Purkinje cell (primary cell): ENCODE results near the gene ZNF3. TPM values are rescaled to one million over a fixed set of nuclear protein-coding genes. Genes with fewer than 3 reads are reported as not detected.

ENCODE experiments used
- polyA plus RNA-seq: library from polyadenylated mRNA; unstranded; fragments of >200 nt; fragmentation: Nextera tagmentation; gene quantifications from 2 replicates; pipeline ENCODE4 v1.2.1, GENCODE V29; 2014

ZNF3 gene
- polyA plus RNA-seq: 3.4 and 4.4 TPM in 2 replicates

DNA sequence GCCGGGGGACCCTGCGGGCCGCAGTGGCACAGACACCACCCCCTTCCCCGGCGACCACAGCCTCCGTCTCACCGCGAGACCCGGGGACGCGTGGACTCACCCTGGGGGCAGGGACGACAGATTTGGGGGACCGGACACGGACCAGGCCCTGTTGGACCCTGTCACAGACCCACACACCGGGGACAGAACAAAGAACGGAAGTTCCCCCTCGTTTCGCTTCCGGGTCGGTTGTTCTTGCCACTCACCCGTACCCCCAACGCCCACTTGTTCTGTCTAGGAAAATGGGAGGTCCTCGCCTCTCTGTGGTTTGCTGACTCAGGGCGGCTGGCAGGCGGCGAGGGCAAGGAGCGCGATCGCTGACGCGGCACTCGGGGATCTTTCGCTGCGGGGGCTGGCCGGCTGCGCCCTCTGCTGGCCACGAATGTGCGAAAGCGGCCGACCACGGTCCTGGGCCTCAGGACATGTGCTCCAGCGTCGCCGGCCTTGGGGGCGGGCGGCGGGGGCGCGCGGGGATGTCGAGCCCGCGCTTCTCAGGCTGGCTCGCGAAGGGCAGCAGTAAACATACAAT, at the start of gene ZNF3:
ZNF3 (minus strand) TSS at position 189 of the 568 bp plus-strand sequence. CDS start 4,366 bp downstream, outside the sequence.

DNA sequence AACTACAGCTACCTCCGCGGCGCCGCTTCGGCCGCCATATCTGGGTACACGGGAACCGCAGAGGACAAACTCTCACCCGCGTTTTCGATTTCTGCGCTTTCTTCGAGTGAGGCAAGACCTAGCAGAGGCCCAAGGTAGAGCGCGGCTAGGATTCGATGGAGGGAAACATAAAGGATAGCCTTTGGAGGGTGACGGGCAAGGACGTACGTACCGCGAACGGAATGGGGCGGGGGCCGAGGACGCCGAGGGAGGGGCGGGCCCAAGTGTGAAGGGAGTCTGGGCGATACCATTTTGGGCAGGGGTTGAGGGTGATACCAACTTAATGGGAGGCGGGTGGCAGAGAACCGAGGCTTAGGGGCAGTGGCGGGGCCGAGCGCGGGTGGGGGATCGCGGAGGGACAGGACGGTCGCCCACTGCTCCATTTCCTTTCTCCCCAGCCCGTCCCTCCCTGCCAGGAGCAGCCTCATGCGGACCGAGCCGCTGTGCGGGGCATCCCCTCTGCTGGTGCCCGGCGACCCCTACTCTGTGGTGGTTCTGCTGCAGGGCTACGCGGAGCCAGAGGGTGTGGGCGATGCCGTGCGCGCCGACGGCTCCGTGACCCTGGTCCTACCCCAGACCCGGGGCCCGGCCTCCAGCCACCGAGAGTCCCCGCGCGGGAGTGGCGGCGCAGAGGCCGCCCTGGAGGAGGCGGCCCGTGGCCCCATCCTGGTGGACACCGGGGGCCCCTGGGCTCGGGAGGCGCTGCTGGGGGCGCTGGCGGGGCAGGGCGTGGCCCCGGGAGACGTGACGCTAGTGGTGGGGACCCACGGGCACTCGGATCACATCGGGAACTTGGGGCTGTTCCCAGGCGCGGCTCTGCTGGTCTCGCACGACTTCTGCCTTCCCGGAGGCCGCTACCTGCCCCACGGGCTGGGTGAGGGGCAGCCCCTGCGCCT, 45.7 kb upstream of the ZNF3 start, which contains the start of gene MBLAC1:
MBLAC1 (plus strand) TSS at position 37 of the 935 bp plus-strand sequence; CDS start at position 466, 429 bp downstream.

DNA sequence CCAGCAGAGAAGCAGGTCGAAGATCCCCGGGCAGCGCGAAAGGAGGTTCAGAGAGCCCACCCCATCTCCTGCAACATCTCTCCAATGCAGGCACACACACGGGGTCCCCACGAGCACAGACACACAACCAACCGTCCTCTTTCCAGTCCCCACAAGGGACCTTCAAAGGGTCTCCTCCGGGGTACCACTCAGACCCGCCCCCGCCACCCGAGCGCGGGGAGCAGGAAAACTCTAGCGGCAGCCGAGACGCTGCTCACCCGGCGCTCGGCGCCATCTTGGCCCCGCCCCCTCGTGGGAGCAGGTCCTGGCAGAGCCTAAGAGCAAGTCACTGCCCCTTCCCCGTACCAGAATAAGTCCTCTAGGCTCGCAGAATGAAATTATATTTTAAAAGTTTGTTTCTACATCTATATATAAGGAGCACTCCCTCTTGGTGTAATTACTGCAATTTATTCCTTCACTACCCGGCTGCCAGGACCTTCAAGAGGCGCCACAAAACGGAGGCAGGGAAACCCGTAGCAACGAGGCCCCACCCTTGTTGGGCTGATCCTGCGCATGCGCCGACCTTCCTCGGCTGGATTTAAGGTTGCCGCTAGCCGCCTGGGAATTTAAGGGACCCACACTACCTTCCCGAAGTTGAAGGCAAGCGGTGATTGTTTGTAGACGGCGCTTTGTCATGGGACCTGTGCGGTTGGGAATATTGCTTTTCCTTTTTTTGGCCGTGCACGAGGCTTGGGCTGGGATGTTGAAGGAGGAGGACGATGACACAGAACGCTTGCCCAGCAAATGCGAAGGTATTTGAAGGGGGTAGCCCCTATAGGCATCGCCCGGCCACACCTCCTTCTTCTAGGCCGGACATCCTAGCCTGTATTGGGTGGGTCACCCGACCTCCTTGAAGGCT, 37.8 kb upstream of the ZNF3 start, which contains the start of the genes CNPY4 and TAF6:
CNPY4 (plus strand) TSS at position 563 of the 898 bp plus-strand sequence; CDS start at position 674, 111 bp downstream.
TAF6 (minus strand) TSS at position 287 of the 898 bp plus-strand sequence. CDS start 5,149 bp downstream, outside the sequence.

DNA sequence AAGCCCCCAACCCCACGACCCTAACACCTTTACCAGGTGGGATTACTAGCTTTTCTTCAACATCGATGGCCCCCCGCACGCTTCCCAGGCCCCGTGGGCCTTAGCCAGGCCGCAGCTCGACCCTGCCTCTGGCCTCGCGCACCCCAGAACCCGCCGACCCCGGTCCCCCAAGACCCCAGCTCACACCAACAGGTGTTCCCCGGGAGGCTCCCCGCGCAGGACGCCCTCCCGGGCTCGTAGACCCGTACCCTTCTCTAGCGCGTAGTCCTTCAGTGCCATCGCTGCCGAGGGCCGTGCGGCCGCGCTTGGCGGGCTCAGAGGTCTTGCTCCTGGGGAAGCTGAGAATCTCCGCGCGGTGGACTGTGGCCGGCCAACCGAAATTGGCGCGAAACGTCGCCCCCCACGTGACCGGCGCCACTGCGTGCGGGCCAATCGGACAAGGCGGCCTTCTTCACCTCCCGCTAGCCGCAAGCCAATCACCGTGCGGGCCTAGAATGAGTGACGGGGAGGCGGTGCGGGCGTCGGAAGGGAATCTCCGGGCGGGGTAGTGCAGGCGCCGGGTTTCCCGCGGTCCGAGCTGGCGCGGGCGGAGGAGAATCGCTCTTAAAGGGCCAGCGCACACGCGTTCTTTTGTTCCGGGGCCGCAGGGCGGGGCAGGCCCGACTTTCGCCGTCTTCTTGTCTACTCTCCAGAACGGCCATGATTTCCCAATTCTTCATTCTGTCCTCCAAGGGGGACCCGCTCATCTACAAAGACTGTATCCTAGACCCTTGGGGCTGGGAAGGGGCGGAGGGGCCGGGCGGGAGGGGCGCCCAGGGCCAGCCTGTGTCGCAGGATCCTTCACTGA, 19.7 kb upstream of the ZNF3 start, which contains the start of the genes AP4M1 and MCM7:
AP4M1 (plus strand) TSS at position 628 of the 847 bp plus-strand sequence; CDS start at position 700, 72 bp downstream.
MCM7 (minus strand) TSS at position 382 of the 847 bp plus-strand sequence; CDS start at position 279, 103 bp downstream.

DNA sequence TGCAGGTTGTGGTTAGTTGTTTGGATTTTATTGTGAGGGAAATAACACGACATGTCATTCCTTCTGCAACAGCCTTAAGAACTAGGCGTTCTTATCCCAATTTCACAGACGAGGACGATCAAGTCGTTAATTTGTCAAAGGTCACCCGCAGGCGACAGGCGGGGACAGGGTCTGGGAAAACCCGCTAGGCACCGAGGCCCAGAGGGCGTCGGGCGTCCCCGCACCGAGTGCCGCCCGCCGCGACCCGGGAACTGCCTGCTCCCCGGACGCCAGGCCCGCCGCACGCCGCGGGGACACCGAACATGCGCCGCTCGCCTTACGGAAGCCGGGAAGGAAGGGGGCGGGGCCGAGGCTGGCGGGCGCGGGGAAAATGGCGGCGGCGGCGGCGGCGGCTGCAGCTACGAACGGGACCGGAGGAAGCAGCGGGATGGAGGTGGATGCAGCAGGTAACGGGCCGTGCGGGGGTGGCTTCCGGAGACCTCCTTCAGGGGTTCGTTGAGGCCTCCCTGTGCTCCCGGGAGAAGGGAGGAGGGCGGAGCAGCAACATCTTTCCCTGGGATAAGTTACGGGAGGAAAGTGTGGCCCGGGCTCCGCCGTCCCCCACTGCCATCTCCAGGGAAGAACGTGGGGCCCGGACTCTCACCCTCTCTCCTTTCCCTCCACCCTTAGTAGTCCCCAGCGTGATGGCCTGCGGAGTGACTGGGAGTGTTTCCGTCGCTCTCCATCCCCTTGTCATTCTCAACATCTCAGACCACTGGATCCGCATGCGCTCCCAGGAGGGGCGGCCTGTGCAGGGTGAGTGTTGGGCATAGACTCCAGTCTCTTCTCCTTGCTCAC, 7.3 kb upstream of the ZNF3 start, which contains the start of gene COPS6:
COPS6 (plus strand) TSS at position 349 of the 837 bp plus-strand sequence; CDS start at position 371, 22 bp downstream.

DNA sequence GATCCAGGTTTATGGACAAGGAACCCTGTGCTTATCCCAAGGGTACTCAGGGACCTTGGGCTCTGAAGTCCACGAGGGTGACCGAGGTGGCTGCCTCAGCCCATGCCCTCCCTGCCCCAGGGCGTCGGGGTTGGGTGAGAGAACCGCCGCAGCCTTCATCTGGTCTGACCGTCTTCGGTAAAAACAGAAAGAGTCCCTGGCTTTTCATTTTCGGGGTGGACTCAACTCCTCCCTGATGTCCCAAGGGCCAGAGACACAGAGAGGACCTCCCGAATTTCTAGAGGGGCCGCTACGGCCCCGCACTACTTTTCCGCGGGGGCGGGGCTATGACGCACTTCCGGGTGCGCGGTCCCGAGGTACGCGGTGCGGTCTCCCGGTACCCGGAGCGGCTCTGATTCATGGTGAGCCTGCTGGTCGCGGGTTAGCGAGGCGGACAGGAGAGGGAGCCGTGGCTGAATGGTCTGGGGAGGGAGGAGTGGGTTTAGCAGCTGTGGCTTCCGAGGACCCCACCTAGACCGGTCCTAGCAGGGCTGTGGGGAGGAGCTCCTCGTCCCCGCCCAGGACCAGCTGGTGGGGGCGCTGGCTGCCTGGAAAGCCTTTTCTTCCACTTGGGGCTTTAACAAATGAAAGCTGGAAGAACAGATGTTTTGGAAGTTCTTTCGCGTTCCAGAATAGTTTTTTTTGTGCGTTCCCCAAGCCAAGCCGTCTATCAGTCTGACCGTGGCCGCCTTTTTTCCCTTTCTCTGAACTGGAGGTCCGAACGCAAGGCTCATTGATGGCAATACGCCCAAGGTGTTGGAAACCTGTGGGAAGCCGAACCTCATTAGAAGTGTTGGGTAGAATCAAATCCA, 31.9 kb downstream of the ZNF3 start, which contains the start of gene ZSCAN21:
ZSCAN21 (plus strand) TSS at position 334 of the 851 bp plus-strand sequence. CDS start 7,233 bp downstream, outside the sequence.

Other genes with a start within 250 kb of the ZNF3 start
- not detected in 2 replicates for gene OR2AE1, start 204.7 kb downstream of the ZNF3 start, polyA plus RNA-seq
- 3.7 and 6.7 TPM in 2 replicates for gene TRIM4, start 162.2 kb downstream of the ZNF3 start, polyA plus RNA-seq
- gene GJC3, start 152.1 kb downstream of the ZNF3 start, polyA plus RNA-seq: not detected in 2 replicates
- gene AZGP1, start 105.7 kb downstream of the ZNF3 start, polyA plus RNA-seq: not detected in 2 replicates
- gene ZKSCAN1, start 66.1 kb downstream of the ZNF3 start, polyA plus RNA-seq: 8.3 and 11.2 TPM in 2 replicates
- 1.5 and 3.8 TPM in 2 replicates for gene ZSCAN21, start 31.9 kb downstream of the ZNF3 start, polyA plus RNA-seq
- 160 and 204 TPM in 2 replicates for gene COPS6, start 7.2 kb upstream of the ZNF3 start, polyA plus RNA-seq
- gene MCM7, start 19.7 kb upstream of the ZNF3 start, polyA plus RNA-seq: 0.59 and 2.2 TPM in 2 replicates
- gene AP4M1, start 19.9 kb upstream of the ZNF3 start, polyA plus RNA-seq: 1.2 and 1.5 TPM in 2 replicates
- 1.8 and 3.9 TPM in 2 replicates for gene TAF6, start 37.6 kb upstream of the ZNF3 start, polyA plus RNA-seq
- gene CNPY4, start 37.9 kb upstream of the ZNF3 start, polyA plus RNA-seq: 0.54 and 1.2 TPM in 2 replicates
- 0.28 TPM in 1 of 2 replicates, not detected in the other for gene MBLAC1, start 45.2 kb upstream of the ZNF3 start, polyA plus RNA-seq
- gene LAMTOR4, start 67.2 kb upstream of the ZNF3 start, polyA plus RNA-seq: 372 and 417 TPM in 2 replicates
- 0.97 and 4.0 TPM in 2 replicates for gene TRAPPC14, start 77.0 kb upstream of the ZNF3 start, polyA plus RNA-seq
- gene GAL3ST4, start 86.9 kb upstream of the ZNF3 start, polyA plus RNA-seq: 0.24 and 0.43 TPM in 2 replicates
- gene GPC2, start 95.7 kb upstream of the ZNF3 start, polyA plus RNA-seq: not detected in 2 replicates
- 0.55 and 2.1 TPM in 2 replicates for gene STAG3, start 96.2 kb upstream of the ZNF3 start, polyA plus RNA-seq
- not detected in 2 replicates for gene PVRIG, start 138.2 kb upstream of the ZNF3 start, polyA plus RNA-seq
- 1.0 and 2.3 TPM in 2 replicates for gene SPDYE3, start 226.0 kb upstream of the ZNF3 start, polyA plus RNA-seq